ENCODE measurements around the gene TDRKH. TPM values are rescaled to one million over a fixed set of nuclear protein-coding genes. Genes with fewer than 3 reads are reported as not detected.

TDRKH gene
- total RNA-seq, 1 donor from 2014 or later, result 6.0 TPM

Other genes starting within 250 kb of the TDRKH start
- 17.7 and 21.0 TPM in 2 replicates for gene SNX27, start 178.4 kb downstream of the TDRKH start, total RNA-seq
- not detected in 2 replicates for gene CELF3, start 73.7 kb downstream of the TDRKH start, total RNA-seq
- gene RIIAD1, start 69.0 kb downstream of the TDRKH start, total RNA-seq, result not detected in 2 replicates
- gene MRPL9, start 27.0 kb downstream of the TDRKH start, total RNA-seq, result 53.4 and 66.0 TPM in 2 replicates
- gene LINGO4, start 14.9 kb upstream of the TDRKH start, total RNA-seq, result not detected in 2 replicates
- gene RORC, start 41.3 kb upstream of the TDRKH start, total RNA-seq, result not detected in 2 replicates
- gene C2CD4D, start 49.3 kb upstream of the TDRKH start, total RNA-seq, result not detected in 2 replicates
- not detected in 2 replicates for gene THEM5, start 63.2 kb upstream of the TDRKH start, total RNA-seq
- gene THEM4, start 119.0 kb upstream of the TDRKH start, total RNA-seq, result 12.0 and 13.8 TPM in 2 replicates
- gene S100A10, start 203.4 kb upstream of the TDRKH start, total RNA-seq, result 359 and 376 TPM in 2 replicates
- gene S100A11, start 246.5 kb upstream of the TDRKH start, total RNA-seq, result 668 and 686 TPM in 2 replicates